MM.1S (cell line): Measurements from ENCODE around the gene SEC23A.
"Not testable (repeated sequence)": the region's sequence is repeated elsewhere in the genome, so short reads cannot be mapped to it uniquely, and the experiment has no call there.

Source experiments
- DNase-seq: peaks from one replicate; pipeline ENCODE4 v3.0.0-alpha.2; 2015
- H2AFZ ChIP-seq: fragments of 300-600 bp; sonication (generic); 2 replicates; pipeline ENCODE4 v1.6.0; 2016; ENCODE audit warnings: antibody characterized with exemption, low read length
- H3F3A ChIP-seq: fragments of 300-600 bp; sonication (generic); 2 replicates; pipeline ENCODE4 v1.6.1; 2016; ENCODE audit warnings: mild to moderate bottlenecking, antibody characterized with exemption, low read length, moderate library complexity, mixed read lengths; ENCODE audit not compliant: insufficient read depth
- H3K27ac ChIP-seq: fragments of 300-600 bp; sonication (generic); 2 replicates; pipeline ENCODE4 v1.5.1; 2016; ENCODE audit warnings: mild to moderate bottlenecking, low read length
- H3K27me3 ChIP-seq: fragments of 300-600 bp; sonication (generic); replicated peaks from 2 replicates; pipeline ENCODE4 v1.6.0; 2016; ENCODE audit warnings: low read length; ENCODE audit not compliant: insufficient read depth
- H3K36me3 ChIP-seq: fragments of 300-600 bp; sonication (generic); replicated peaks from 2 replicates; pipeline ENCODE4 v1.6.1; 2016; ENCODE audit warnings: mild to moderate bottlenecking, low read length, mixed read lengths; ENCODE audit not compliant: insufficient read depth
- H3K4me1 ChIP-seq: fragments of 300-600 bp; sonication (generic); 2 replicates; pipeline ENCODE4 v1.6.1; 2016; ENCODE audit warnings: low read length, mixed read lengths
- H3K4me2 ChIP-seq: fragments of 300-600 bp; sonication (generic); 2 replicates; pipeline ENCODE4 v1.6.0; 2016; ENCODE audit warnings: low read depth, low read length
- H3K4me3 ChIP-seq: fragments of 300-600 bp; sonication (generic); 2 replicates; pipeline ENCODE4 v1.5.1; 2016; ENCODE audit warnings: low read length, mixed read lengths
- H3K79me2 ChIP-seq: fragments of 300-600 bp; sonication (generic); 2 replicates; pipeline ENCODE4 v1.6.1; 2016; ENCODE audit warnings: mixed run types, low read length, mixed read lengths
- H3K9ac ChIP-seq: fragments of 300-600 bp; sonication (generic); 2 replicates; pipeline ENCODE4 v1.6.1; 2016; ENCODE audit warnings: low read length, mixed read lengths
- H3K9me2 ChIP-seq: fragments of 300-600 bp; sonication (generic); replicated peaks from 2 replicates; pipeline ENCODE4 v1.6.1; 2016; ENCODE audit warnings: mild to moderate bottlenecking, low read length, mixed read lengths; ENCODE audit not compliant: insufficient read depth
- H3K9me3 ChIP-seq: fragments of 300-600 bp; sonication (generic); replicated peaks from 2 replicates; pipeline ENCODE4 v1.6.1; 2016; ENCODE audit warnings: mild to moderate bottlenecking, low read length, mixed read lengths; ENCODE audit not compliant: insufficient read depth
- H4K20me1 ChIP-seq: fragments of 300-600 bp; sonication (generic); 2 replicates; pipeline ENCODE4 v1.6.1; 2016; ENCODE audit warnings: mild to moderate bottlenecking, low read length, moderate library complexity, mixed read lengths; ENCODE audit not compliant: insufficient read depth
- CTCF ChIP-seq: fragments of 300-600 bp; sonication (generic); IDR thresholded peaks from 2 replicates; pipeline ENCODE4 v1.5.1; 2016; ENCODE audit warnings: antibody characterized with exemption, low read length, mixed read lengths
- EZH2 ChIP-seq: fragments of 300-600 bp; sonication (generic); optimal IDR thresholded peaks from 2 replicates; pipeline ENCODE3; 2017; ENCODE audit warnings: low read depth, mild to moderate bottlenecking, antibody characterized with exemption, low read length, mixed read lengths
- EZH2phosphoT487 ChIP-seq: fragments of 300-600 bp; sonication (generic); IDR thresholded peaks from 2 replicates; pipeline ENCODE4 v1.6.1; 2018; ENCODE audit warnings: antibody characterized with exemption, low read length

The SEC23A gene

GRCh38 chr14:39014460-39014859 is 88.6 kb downstream of the SEC23A start:
- Histone ChIP-seq H3K9me2 (no peaks in the 10 kb centered on the region), H4K20me1 (no peaks in the 10 kb centered on the region), H3K4me2 (no peak overlapping the region), H3K9me3 (no peaks in the 10 kb centered on the region), H3K4me1 (no peaks in the 10 kb centered on the region), H3F3A (no peaks in the 10 kb centered on the region), H3K4me3 (no peak overlapping the region), H3K27me3 (no peaks in the 10 kb centered on the region), H2AFZ (no peak overlapping the region), H3K79me2 (no peaks in the 10 kb centered on the region), H3K27ac (no peak overlapping the region), H3K9ac (no peak overlapping the region), H3K36me3 (no peaks in the 10 kb centered on the region)
- no peak for DNase-seq
- TF ChIP-seq CTCF (no peak), EZH2 (no peak), EZH2phosphoT487 (no peak)

GRCh38 chr14:39008965-39009364 is 94.1 kb downstream of the SEC23A start:
- not testable (repeated sequence) for DNase-seq, H3F3A ChIP-seq, H3K79me2 ChIP-seq, H3K27ac ChIP-seq, H2AFZ ChIP-seq, H3K9me3 ChIP-seq, H3K9me2 ChIP-seq, H4K20me1 ChIP-seq, H3K27me3 ChIP-seq, H3K36me3 ChIP-seq, H3K9ac ChIP-seq, H3K4me2 ChIP-seq, H3K4me3 ChIP-seq, H3K4me1 ChIP-seq

GRCh38 chr14:39006721-39007410 is 96.2 kb downstream of the SEC23A start:
- no peak for DNase-seq
- no peak overlapping the region for H3K4me3 ChIP-seq
- H3K79me2 ChIP-seq = no peaks in the 10 kb centered on the region
- no peak overlapping the region for H3K27ac ChIP-seq
- no peak overlapping the region for H3K9ac ChIP-seq
- TF ChIP-seq EZH2phosphoT487 (no peak), EZH2 (no peak), CTCF (no peak)
- no peaks in the 10 kb centered on the region for H4K20me1 ChIP-seq
- H3K36me3 ChIP-seq = no peaks in the 10 kb centered on the region
- no peaks in the 10 kb centered on the region for H3K4me1 ChIP-seq
- H3K4me2 ChIP-seq = no peak overlapping the region
- no peaks in the 10 kb centered on the region for H3K9me2 ChIP-seq
- no peak overlapping the region for H2AFZ ChIP-seq
- H3K9me3 ChIP-seq = no peaks in the 10 kb centered on the region
- H3F3A ChIP-seq = no peaks in the 10 kb centered on the region
- H3K27me3 ChIP-seq = no peaks in the 10 kb centered on the region

- no peak for TF ChIP-seq CTCF
- Histone ChIP-seq H3K4me3 (no peak overlapping the region), H3K27ac (no peak overlapping the region), H3K9me2 (no peaks in the 10 kb centered on the region), H4K20me1 (no peaks in the 10 kb centered on the region), H3F3A (no peaks in the 10 kb centered on the region), H3K4me1 (no peaks in the 10 kb centered on the region), H3K9ac (no peak overlapping the region), H3K36me3 (no peaks in the 10 kb centered on the region), H3K27me3 (no peaks in the 10 kb centered on the region), H3K4me2 (no peak overlapping the region), H3K9me3 (no peaks in the 10 kb centered on the region), H2AFZ (no peak overlapping the region), H3K79me2 (no peaks in the 10 kb centered on the region)
- DNase-seq = no peak
Measured at GRCh38 chr14:39005044-39005880, 97.8 kb downstream of the SEC23A start.
